Coronary artery (tissue), 2 donors: Measurements from ENCODE around the gene NEDD4L.

Experiments used
- DNase-seq: peaks from one replicate; pipeline ENCODE4 v3.0.0-alpha.2; 2017; ENCODE audit warnings: low spot score
- H3K27ac ChIP-seq, 2 donors: fragments of 200-600 bp; sonication (generic); one replicate each; pipeline ENCODE4 v1.5.1; 2016 to 2019
- H3K4me3 ChIP-seq: fragments of 200-600 bp; sonication (generic); 2 replicates; pipeline ENCODE4 v1.5.1; 2016; ENCODE audit warnings: mild to moderate bottlenecking, moderate library complexity
- TF ChIP-seq, protein P1 (sequence below): fragments of 200-600 bp; sonication (generic); IDR thresholded peaks from one replicate; pipeline ENCODE4 v1.5.1; 2019; ENCODE audit warnings: antibody characterized with exemption

NEDD4L gene

DNA sequence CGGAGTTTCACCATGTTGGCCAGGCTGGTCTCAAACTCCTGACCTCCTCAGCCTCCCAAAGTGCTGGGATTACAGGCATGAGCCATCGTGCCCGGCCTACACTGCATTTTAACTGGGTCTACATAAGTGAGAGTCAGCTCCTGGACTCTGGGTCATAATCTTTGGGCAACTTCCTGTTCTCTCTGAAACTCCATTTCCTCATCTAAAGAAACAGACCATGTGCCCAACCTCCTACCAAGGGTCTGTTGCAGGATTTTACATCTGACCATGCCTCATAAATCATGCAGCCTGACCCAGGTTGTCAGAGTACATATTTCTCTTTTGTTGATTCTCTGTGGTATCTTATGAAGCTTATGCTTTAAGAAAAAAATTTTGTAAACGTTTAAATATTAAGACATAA, 304.5 kb downstream of the NEDD4L start:
- DNase-seq = no peak
- TF ChIP-seq, protein P1, sequence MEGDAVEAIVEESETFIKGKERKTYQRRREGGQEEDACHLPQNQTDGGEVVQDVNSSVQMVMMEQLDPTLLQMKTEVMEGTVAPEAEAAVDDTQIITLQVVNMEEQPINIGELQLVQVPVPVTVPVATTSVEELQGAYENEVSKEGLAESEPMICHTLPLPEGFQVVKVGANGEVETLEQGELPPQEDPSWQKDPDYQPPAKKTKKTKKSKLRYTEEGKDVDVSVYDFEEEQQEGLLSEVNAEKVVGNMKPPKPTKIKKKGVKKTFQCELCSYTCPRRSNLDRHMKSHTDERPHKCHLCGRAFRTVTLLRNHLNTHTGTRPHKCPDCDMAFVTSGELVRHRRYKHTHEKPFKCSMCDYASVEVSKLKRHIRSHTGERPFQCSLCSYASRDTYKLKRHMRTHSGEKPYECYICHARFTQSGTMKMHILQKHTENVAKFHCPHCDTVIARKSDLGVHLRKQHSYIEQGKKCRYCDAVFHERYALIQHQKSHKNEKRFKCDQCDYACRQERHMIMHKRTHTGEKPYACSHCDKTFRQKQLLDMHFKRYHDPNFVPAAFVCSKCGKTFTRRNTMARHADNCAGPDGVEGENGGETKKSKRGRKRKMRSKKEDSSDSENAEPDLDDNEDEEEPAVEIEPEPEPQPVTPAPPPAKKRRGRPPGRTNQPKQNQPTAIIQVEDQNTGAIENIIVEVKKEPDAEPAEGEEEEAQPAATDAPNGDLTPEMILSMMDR = no peak
- Histone ChIP-seq H3K27ac (no peak overlapping the region), H3K4me3 (no peak overlapping the region)

DNA sequence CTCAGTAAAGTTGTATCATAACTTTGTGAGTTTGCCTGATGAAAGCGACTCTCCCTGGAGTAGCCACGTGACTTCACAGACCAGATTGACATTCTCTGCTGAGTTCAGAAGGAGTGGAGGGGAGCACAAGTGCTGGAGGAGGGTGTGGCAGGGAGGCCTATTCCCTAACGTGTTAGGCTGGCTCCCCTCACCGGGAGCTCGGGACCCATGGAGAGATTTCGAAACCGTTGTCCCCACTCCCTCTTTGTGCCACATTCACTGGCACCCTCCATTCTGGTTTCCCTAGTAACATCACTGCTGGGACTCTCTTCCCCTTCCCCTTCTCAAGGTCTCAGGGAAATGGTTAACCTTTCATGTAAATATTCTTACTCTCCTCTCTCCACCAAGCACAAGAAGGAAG, 304.9 kb downstream of the NEDD4L start:
- H3K4me3 ChIP-seq = no peak overlapping the region
- TF ChIP-seq, protein P1 = no peak
- H3K27ac ChIP-seq = no peak overlapping the region
- DNase-seq = no peak

DNA sequence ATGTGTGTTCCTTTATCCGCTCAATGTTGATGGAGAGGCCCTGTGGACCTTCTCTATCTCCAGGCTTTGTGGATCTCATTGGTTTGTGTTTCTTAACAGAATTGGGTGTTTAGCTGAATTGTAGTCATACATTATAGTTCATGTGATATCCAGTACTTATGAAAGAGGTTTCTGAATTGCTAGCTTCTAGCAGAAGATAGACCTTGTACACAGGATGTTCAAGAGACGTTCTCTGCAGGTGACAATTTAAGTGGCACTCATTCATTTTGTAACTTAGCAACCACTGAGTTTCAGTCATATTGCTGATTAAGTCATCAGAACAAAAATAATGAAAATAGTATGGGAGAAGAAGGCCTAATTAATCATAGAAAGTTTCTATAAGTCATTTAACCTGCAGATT, 305.6 kb downstream of the NEDD4L start:
- DNase-seq = no peak
- Histone ChIP-seq H3K27ac (no peak overlapping the region), H3K4me3 (no peak overlapping the region)
- TF ChIP-seq, protein P1 = no peak

DNA sequence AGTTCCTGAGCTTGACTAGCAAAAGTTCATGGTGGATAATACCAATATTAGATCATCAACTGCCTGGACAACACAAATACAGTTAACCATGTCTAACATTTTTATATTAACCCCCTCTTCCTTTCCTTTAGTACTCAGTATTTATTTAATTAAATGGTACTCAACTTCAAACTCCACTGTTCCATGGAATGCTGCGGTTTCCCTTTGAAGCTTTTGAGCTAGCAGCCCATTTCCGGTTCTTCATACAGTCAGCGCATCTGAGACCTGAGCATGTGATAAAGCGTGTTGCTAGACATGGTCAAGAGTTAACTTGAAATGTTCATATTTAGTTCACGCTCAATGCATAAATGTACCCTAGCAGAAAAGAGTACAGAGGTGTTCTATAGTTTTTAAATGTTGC, 306.5 kb downstream of the NEDD4L start:
- no peak overlapping the region for H3K4me3 ChIP-seq
- no peak for DNase-seq
- H3K27ac ChIP-seq = no peak overlapping the region
- TF ChIP-seq, protein P1 = no peak

DNA sequence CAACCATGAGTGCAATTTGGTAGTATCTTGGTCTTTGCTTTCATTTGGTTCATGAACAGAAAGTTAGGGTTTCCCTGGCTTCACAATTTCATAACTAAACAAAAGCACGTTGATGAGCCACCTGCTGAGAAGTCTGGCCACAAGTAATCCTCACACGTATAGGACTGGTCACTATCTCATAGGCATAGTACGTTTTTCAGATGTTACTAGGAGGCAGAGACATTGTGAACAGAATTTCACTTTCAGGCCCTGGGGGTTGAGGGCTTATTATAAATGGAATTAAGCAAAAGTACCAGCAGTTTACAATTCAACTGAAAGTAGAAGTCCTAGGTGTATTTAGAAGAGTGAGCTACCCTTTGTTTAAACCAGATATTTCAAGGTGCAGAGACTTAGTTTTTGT, 307.8 kb downstream of the NEDD4L start:
- no peak for DNase-seq
- H3K4me3 ChIP-seq = no peak overlapping the region
- TF ChIP-seq, protein P1 = no peak
- no peak overlapping the region for H3K27ac ChIP-seq

DNA sequence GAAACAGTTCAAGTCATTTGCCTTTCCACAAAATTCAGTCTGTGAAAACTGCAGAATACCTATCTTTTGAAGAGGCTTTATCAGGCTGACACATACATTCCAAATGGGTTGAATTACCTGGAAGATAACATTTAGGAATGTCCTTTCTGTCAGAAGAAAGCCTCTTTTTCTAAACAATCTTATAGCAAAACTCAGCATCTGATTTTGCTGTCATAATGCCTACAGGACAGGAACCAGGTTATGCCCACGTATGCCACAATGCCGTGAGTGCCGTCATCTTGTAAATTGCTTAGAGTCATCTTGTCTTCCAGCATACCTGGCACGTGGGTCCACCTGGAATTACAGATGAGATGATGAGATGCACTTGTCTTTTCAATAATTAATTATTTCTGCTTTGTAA, 309.6 kb downstream of the NEDD4L start:
- TF ChIP-seq, protein P1 = no peak
- Histone ChIP-seq H3K4me3 (no peak overlapping the region), H3K27ac (no peak overlapping the region)
- DNase-seq = no peak

DNA sequence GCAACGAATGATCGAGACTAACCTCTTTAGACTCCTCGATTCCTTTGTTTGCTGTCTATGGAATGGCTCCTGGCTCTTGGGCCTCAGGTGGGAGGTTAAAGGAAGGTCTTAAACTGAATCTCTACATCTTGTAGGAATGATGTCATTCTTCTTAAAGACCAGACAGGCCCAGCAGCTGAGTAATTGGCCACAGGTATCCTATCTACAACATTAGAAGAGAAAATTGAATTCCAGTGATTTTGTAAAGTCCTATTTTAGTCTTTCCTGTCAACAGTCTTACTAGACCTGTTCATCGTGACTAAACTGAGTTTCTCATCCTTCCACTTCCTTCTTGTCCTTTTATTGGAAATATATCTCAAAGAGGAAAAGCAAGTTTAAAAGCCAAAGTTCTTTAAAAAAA, 310.0 kb downstream of the NEDD4L start:
- no peak for DNase-seq
- H3K4me3 ChIP-seq = no peak overlapping the region
- TF ChIP-seq, protein P1 = no peak
- no peak overlapping the region for H3K27ac ChIP-seq
